Stimulated activated CD4-positive, alpha-beta T cell treated with anti-CD3 and anti-CD28 coated beads, Interleukin-1b, Interleukin-23, amount 100 ng/mL, for 1 hour (primary cell): ENCODE results near the gene RLN2.

Experiments used
- DNase-seq, 2 donors: peaks; one replicate each; pipeline ENCODE4 v3.0.0-alpha.2; 2020; ENCODE audit warnings: low read depth in 2 of 2

The RLN2 gene

GRCh38 chr9:5269249-5269715 is 35.2 kb downstream of the RLN2 start:
- DNase-seq: no peak

DNA sequence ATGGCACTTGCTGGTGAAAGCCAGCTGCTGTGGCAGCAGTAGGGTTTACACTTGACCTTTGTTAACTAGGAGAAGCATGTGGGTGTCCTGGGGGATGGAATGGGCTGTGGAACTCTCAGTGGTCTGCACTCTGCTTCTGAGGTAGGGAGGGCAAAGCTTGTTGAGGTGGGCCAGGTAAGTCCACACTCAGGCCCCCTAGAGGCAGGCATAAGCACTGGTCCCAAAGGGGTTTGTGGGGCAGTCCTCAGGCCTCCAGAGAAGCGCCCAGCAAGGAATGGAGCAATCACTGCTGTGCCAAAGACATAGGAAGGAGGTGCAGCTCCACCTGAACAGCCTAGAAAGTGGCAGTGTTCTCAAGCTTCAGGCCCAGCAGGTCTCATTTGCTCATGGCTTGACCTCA is 38.6 kb downstream of the RLN2 start:
- DNase-seq: no peak

DNA sequence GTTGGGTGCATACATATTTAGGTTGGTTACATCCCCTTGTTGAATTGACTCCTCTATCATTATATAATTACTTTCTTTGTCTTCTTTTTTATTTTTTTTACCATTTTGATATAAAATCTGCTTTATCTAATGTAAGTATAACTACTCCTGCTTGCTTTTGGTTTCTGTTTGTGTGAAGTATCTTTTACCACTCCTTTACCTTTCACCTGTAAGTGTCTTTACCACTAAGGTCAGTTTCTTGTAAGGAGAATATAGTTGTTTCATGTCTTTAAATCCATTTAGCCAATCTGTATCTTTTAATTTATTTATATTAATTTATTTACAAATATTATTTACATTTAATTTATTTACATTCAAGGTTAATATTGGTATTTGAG is 40.3 kb downstream of the RLN2 start:
- no peak for DNase-seq

DNA sequence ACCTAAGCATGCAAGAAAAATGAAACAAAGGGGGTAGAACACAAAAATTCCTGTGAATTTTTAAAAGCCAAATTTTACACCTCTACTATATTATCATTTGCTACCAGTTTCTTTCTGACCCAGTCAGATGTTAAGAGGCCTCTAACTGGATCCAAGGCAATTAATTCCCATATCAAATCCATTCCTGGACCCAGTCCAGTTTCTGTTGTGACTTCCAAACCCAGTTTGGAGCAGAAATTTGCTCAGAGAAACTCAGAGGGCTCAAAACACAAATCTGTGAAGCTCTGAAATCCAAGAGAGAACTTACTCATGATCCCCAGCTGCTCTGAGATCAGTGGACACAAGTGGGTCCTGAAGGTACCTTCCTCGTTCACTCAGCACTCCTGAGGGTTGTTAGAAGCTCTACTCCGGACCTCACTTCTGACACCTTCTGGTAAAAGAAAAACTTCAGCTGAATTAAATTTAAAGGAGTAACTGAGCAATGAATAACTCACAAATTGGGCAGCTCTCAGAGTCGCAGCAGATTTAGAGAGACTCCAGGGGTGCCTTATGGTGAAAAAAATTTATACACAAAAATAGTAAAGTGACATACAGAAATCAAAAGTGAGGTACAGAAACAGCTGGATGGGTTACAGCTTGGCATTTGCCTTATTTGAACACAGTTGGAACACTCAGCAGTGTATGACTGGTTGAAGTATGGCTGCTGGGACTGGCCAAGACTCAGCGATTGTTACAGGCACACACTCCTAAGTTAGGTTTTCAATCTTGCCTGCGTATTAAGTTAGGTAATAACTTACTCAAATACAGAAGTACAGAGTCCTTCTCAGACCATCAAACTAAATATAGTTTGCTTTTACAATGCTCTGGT is 40.9 kb downstream of the RLN2 start:
- DNase-seq: no peak
